Right lung (tissue), 10 donors: ENCODE measurements around the gene VPS35. TPM values are rescaled to one million over a fixed set of nuclear protein-coding genes. Genes with fewer than 3 reads are reported as not detected.

ENCODE experiments used
- DNase-seq, 2 donors: peaks; one replicate each; pipeline ENCODE4 v3.0.0-alpha.2; 2013
- long read RNA-seq, 8 donors: transcript quantifications; one replicate each; lab custom pipeline, GENCODE V29; 2026
- polyA plus RNA-seq, 5 donors: library from polyadenylated mRNA; unstranded; fragments of 120-200 nt; gene quantifications; one replicate each; pipeline versions ENCODE4 v1.2.1 to v1.2.3, GENCODE V29; 2013; ENCODE audit warnings: inconsistent platforms in 1 of 5, low replicate concordance in 1 of 5; ENCODE audit not compliant: insufficient read length in 5 of 5, insufficient read depth in 1 of 5

The VPS35 gene
- 100 to 1,000 TPM in 4 of 5 donors, 10 to 100 TPM in 1; 92.3 to 167 (median 140) TPM for polyA plus RNA-seq
- long read RNA-seq, donor 1, full-length matches to known transcripts, result 35 of 85 reads
- long read RNA-seq, donor 1, partial matches to known transcripts, result 50 of 85 reads
- long read RNA-seq, donor 1, other reads (novel, unspliced or antisense), result 0 of 85 reads
- long read RNA-seq, donor 2, full-length matches to known transcripts, result 25 of 51 reads
- long read RNA-seq, donor 2, partial matches to known transcripts, result 26 of 51 reads
- long read RNA-seq, donor 2, other reads (novel, unspliced or antisense), result 0 of 51 reads
- long read RNA-seq, donor 3, full-length matches to known transcripts, result 12 of 58 reads
- long read RNA-seq, donor 3, partial matches to known transcripts, result 46 of 58 reads
- long read RNA-seq, donor 3, other reads (novel, unspliced or antisense), result 0 of 58 reads
- long read RNA-seq, donor 4, full-length matches to known transcripts, result 11 of 33 reads
- long read RNA-seq, donor 4, partial matches to known transcripts, result 22 of 33 reads
- long read RNA-seq, donor 4, other reads (novel, unspliced or antisense), result 0 of 33 reads
- long read RNA-seq, donor 5, full-length matches to known transcripts, result 26 of 306 reads
- long read RNA-seq, donor 5, partial matches to known transcripts, result 270 of 306 reads
- long read RNA-seq, donor 5, other reads (novel, unspliced or antisense), result 10 of 306 reads
- long read RNA-seq, donor 6, full-length matches to known transcripts, result 34 of 115 reads
- long read RNA-seq, donor 6, partial matches to known transcripts, result 72 of 115 reads
- long read RNA-seq, donor 6, other reads (novel, unspliced or antisense), result 9 of 115 reads
- long read RNA-seq, donor 7, full-length matches to known transcripts, result 16 of 73 reads
- long read RNA-seq, donor 7, partial matches to known transcripts, result 57 of 73 reads
- long read RNA-seq, donor 7, other reads (novel, unspliced or antisense), result 0 of 73 reads
- long read RNA-seq, donor 8, full-length matches to known transcripts, result 11 of 69 reads
- long read RNA-seq, donor 8, partial matches to known transcripts, result 58 of 69 reads
- long read RNA-seq, donor 8, other reads (novel, unspliced or antisense), result 0 of 69 reads

DNA sequence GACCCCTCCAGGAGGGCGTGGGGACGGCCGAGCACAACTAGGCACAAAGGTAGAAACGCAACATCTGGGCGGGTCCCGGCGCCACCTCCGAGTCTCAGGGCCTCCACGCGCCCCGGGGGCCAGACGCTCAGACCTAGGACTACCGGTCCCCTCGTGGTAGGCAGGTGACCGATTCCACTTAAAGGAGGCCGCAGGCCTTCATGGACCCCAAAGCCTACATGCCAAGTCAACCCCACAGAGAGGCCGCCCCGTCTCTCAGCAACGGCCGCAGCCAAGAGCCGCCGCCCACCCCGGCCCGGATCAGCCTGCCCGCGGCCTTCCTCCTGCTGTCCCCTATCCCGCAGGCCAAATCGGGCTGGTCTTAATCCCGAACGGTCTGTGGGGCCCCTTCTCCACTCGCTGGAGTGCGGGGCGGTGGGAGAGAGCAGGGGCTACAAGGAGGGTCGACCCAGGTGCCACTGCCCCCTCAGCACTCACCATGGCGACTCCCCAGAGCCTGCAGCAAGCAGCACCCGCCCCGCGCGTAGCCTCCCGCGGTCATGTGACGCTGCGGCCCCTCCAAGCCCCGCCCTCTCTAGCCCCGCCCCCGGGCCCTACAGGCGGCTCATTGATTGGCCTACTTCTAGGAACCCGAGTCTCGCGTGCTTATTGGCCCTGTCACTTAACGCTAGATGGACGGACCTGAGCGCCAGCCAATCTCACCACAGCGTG, at the start of gene VPS35:
Gene VPS35, minus strand, starts transcription at position 525 of the 711 bp plus-strand sequence. Its CDS starts 45 bp downstream, at position 480.
- peak in 1 of 2 donors; percentile 99 for DNase-seq

- no peak for DNase-seq
Observed at GRCh38 chr16:46737621-46738214, 48.7 kb upstream of the VPS35 start.

- DNase-seq, result no peak
Observed at GRCh38 chr16:46736695-46737094, 47.7 kb upstream of the VPS35 start.

GRCh38 chr16:46733319-46733830, 44.4 kb upstream of the VPS35 start:
- no peak for DNase-seq

GRCh38 chr16:46732561-46732960, 43.6 kb upstream of the VPS35 start:
- DNase-seq, result no peak

DNA sequence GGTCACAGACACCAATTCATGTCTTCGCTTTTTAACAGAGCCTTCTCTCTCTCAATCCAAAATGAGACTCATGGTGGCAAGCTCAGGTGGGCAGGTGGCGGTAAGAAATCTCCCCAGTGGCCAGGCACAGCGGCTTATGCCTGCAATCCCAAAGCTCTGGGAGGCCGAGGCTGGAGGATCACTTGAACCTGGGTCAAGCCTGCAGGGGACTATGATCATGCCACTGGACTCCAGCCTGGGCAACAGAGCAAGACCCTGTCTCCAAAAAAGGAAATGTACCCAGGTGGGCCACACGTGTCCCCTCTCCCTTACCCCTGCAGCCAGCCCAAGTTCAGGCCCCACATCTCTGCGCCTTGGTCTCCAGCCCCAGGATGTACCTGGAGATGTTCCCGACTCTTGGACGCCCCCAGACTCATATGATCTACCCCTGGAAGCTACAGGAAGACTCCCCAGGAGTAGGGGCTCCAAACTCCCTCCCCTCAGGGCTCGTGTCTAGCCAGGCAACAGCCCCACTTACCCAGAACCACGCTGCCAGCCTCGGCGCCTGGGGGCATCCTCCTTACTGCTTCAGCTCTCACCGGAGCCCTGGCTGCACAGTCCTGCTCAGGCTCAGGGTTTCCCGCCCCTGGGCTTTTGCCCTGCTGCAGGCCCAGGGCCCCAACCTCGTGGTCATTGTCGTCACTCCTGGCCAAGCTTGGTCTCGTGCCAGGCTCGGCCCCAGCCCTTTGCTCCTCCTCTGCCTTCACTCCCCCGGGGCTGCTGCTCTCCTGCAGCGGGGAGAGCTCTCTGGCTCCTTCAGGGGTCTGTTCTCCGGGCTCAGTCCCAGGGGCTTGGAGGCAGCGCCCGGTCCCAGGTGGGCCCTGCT, 42.9 kb upstream of the VPS35 start:
- no peak for DNase-seq

GRCh38 chr16:46730801-46731690, 42.1 kb upstream of the VPS35 start:
- DNase-seq, result no peak

GRCh38 chr16:46730126-46730525, 41.1 kb upstream of the VPS35 start:
- no peak for DNase-seq

- DNase-seq, result no peak
Observed at GRCh38 chr16:46729326-46729995, 40.5 kb upstream of the VPS35 start.

DNA sequence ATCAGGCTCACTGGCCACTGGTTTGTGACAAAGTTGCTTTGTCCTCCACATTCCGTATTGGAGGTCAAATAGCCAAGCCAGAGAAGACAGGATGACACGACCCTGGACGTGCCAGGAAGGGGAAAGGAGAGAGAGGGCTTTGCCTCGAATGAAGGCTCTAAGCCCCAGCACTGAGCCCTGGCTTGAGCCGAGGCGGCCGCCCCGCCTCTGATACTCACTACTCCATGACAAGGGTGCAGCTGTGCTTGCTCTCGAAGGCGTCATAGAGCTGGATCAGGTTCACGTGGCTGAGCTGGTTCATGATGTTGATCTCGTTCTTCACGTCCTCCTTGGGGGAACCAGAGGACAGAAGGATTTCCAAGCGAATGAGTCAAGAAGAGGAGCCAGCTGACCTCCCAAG, 39.8 kb upstream of the VPS35 start:
- DNase-seq, result no peak

DNA sequence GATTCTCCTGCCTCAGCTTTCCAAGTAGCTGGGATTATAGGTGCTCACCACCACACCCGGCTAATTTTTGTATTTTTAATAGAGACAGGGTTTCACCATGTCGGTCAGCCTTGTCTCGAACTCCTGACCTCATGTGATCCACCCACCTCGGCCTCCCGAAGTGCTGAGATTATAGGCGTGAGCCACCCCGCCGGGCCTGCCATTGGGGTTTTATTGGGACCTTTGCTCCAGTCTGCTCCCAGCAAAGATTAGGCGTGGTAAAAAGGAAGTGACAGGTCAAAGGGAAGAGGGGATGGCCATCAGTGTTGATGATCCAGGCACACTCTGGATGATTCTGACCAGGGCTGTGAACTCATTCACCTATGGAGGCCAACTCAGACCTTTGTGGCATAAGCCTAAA, 38.7 kb upstream of the VPS35 start:
- no peak for DNase-seq

- DNase-seq, result no peak
Observed at GRCh38 chr16:46727184-46727583, 38.2 kb upstream of the VPS35 start.

DNA sequence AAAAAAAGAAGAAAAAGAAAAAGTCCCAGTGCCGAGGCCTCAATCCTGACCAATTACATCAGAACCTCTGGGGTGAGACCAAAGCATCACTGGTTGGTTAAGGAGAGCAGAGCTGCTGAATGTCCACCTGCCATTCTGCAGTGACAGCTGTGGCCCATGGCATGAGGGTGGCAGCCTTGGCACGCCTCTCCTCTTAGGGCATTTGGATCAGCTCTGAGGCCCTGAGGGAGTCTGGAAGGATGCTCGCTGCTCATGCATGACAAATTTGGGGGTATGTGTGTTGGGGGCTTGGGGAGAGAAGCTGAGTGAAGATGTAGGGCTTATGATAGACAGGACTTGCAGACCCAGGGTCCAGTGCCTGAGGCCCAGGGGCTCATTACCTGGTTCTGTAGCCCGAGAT, 32.9 kb upstream of the VPS35 start:
- no peak for DNase-seq

GRCh38 chr16:46720619-46721018, 31.6 kb upstream of the VPS35 start:
- DNase-seq, result no peak

- no peak for DNase-seq
Observed at GRCh38 chr16:46719528-46719927, 30.6 kb upstream of the VPS35 start.

GRCh38 chr16:46718214-46718613, 29.2 kb upstream of the VPS35 start:
- no peak for DNase-seq

- DNase-seq, result no peak
Observed at GRCh38 chr16:46717692-46718091, 28.7 kb upstream of the VPS35 start.

- DNase-seq, result no peak
Observed at GRCh38 chr16:46715769-46716305, 26.9 kb upstream of the VPS35 start.
